ENCODE results near the gene ALLC.
"Not testable (repeated sequence)": the region's sequence is repeated elsewhere in the genome, so short reads cannot be mapped to it uniquely, and the experiment has no call there.

ALLC gene

DNA sequence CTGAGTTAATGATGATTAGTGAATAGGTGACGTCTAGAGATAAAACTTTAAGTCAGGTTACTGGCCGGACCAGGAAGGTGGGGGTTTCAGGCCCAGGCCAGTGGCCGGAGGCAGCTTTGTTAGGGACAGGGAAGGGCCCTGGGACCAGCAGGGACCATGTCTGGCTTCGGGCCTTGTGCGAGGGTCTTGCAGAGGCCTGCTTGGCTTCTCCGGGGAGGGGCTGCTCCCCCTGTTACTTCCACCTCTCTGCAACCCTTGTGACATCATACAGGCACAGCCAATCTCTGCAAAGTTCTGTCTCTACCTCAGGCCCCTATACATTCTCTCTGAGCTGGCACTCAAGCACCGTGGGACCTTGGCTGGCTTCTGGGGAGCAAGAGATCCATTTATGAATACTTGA, at the start of gene ALLC:
TSS of gene ALLC (plus strand) at position 320 of the 400 bp plus-strand sequence. CDS start 12,958 bp downstream, outside the sequence.
- no peak for DNase-seq (ENCODE audit: low read depth in 4 of 4, low spot score in 1 of 4)

DNA sequence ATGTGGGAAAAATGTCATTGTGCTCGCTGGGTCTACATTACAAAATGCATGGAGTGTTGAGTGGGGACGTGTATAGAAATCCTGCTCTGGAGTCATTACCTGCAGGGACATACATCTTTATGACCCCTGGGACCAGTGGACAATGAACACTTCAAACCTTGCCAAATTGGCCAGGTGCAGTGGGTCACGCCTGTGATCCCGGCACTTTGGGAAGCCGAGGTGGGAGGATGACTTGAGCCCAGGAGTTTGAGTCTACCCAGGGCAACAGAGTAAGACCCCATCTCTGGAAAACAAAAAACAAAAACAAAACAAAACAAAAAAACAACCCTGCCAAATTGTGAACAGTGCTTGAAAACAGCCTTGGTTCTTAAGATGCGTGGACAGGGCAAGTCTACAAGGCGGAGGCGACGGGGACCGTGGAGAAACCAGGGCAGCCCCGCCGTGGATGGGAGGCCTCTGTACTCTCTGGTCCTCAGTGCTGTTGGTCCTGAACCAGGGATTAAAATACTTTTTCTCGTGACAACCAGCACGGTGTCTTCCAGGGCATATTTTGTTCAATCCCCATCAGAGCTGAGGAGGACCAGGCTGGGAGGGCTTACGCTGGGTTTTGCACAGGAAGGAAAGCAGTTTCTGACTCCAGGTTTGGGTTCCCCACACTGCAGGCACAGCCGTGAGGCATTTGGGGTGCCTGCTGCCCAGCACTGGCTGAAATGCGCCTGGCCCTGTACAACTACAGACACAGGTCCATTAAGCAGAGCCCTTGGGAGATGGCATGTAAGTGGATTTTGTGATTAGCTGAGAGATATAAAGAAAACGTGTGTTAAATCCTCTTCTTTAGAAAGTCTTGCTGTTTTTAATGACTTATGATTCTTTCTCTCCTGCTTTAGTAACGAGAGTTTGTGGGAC, 49.4 kb upstream of the ALLC start:
- no peak for DNase-seq (ENCODE audit: low read depth in 4 of 4, low spot score in 1 of 4)

DNA sequence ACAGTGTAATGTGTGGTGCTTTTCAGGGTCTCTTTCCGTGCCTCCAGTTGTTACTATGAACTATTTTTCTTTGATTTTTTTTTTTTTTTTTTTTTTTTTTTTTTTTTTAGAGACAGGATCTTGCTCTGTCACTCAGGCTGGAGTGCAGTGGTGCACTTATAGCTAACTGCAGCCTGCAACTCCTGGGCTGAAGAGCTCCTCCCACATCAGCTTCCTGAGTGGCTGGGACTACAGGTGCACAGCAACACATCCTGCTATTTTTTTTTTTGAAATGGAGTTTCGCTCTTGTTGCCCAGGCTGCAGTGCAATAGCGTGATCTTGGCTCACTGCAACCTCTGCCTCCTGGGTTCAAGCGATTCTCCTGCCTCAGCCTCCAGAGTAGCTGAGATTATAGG, 48.7 kb upstream of the ALLC start:
- not testable (repeated sequence) for DNase-seq (ENCODE audit: low read depth in 4 of 4, low spot score in 1 of 4)

DNA sequence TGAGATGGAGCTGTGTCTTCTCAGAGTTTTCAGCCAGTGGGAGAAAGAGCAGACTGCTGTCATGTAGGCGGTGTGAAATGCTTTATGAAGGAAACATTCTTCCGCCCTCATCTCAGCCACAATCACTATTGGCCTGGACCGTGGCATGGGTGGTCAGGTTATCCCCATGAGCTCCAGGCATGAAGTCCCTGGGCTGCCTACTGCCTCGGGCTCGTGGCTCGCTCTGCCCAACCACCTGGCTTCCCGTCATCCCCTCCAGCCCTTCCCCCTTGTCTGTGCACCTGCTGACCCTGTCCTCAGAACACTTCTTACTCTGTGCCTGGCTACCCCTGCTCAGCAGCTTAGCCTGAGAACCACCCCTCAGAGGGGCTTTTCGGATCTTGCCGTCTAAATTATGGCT, 47.6 kb upstream of the ALLC start:
- DNase-seq (ENCODE audit: low read depth in 4 of 4, low spot score in 1 of 4): no peak

DNA sequence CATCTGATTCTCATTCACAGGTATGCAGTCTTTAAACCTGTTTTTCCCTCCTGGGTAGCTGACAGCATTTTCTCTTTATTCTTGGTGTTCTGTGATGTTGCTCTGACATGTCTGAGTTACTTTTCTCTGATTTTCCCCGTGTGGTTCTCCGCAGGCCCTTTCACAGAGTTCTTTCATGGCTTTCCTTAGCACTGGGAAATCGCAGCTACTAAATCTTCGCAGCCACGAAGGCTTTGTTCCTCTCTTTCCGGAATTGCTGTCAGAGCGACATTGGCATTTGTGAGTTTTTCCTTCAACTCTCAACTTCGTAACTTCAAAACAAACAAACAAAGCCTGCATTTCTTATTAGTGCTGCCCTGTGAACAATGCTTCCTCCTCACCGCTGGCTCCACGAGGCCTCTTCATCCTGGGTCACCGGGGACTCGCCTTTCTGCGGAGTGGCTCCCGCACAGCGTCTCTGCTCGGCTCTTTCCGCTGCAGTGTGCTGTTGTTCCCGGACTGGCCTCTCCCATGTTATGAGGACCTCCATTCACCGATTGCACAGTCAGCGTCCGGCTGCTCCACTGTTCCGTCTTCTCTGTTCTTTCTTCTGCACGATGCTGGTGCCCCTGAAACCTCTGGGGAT, 47.0 kb upstream of the ALLC start:
- DNase-seq (ENCODE audit: low read depth in 4 of 4, low spot score in 1 of 4): no peak

DNA sequence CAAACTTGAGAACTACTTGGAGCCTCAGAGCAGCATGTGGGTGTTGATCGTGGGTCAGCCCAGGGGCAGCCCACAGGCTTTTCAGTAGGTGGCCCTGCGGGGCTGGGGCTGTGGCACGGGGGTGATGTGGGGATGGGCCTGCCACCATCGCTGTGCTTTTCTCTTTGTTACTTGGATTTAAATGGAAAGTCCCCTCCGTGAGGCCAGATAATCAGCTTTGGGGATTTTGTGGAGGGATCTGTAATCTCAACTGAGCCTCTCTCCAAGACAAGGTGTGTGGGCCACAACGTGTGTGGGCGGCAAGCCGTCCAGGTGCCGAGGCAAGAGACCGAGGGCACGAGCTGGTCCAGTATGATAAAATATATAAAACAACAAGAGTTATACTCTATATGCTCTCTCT, 46.4 kb upstream of the ALLC start:
- DNase-seq (ENCODE audit: low read depth in 4 of 4, low spot score in 1 of 4): no peak

DNA sequence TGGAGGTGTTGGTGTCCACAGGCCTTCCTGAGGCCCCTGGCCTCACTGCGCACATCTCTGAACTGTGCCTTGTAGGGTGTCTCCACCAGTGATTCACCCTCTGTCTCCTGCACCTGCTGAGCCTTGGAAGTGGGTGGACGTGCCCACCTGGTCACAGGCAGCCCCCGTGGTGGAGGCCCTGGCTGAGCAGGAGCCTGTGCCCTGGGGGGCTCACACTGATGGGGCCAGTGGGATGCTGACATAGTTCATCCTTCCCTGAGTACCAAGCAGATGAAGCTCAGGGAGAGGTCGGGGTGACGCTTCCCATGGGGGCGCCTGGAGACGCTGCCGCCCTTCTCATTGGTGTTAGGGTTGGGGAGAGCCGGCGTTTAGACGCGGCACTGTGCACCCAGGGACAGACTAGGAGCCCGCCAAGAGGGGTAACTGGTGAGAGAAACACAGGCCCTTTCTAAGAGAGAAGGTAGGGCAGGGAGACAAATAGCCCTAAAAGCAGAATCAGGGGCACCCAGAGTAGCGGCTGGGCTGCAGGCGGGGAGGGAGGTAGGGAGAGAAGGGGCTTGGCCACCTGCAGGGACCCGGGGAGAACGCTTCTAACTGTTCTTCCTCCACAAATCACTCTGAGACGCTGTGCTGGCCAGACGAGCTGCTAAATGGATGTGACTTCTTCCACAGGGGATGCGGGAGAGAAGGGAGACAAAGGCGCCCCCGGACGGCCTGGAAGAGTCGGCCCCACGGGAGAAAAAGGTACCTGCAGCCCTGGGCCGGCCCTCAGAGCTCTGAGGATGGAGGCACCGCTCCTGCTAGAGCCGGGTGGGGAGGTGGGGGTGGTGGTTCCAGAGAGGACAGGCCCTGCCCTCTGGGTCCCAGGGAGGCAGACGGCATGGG, 45.1 kb upstream of the ALLC start:
- DNase-seq (ENCODE audit: low read depth in 4 of 4, low spot score in 1 of 4): no peak

DNA sequence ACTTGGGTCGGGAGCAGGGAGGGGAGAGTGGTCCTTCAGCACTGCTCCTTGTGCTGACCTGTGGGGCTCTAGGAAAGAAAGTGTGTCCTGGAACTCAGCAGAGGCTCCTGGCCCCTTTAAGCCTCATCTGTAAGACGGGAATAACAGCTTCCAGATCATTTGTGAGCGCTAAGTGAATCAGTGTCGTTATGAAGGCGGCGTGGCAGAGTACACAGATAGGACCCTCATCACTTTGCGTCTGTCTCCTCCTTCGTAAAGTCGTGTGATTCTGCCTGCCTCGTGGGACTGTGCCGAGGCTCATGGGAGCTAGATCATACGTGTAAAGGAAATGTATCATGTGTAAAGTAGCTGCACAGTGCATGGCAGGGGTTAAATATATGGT, 44.5 kb upstream of the ALLC start:
- no peak for DNase-seq (ENCODE audit: low read depth in 4 of 4, low spot score in 1 of 4)

DNA sequence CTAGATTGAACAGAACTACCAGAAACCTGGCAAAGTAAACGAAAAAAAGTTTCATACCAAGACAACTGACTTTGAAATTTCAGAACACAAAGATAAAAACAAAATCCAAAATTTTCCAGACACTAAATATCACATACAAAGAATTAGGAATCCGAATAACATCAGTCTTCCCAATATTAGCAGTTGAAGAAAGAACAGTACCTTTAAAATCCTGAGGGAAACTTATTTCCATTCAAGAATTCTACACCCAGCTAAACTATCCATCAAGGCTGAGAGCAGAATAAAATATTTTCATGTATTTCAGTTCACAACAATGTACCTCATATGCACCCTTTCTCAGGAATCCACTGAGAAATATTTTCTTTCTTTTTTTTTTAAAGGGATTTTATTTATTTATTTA, 43.3 kb upstream of the ALLC start:
- DNase-seq (ENCODE audit: low read depth in 4 of 4, low spot score in 1 of 4): not testable (repeated sequence)

DNA sequence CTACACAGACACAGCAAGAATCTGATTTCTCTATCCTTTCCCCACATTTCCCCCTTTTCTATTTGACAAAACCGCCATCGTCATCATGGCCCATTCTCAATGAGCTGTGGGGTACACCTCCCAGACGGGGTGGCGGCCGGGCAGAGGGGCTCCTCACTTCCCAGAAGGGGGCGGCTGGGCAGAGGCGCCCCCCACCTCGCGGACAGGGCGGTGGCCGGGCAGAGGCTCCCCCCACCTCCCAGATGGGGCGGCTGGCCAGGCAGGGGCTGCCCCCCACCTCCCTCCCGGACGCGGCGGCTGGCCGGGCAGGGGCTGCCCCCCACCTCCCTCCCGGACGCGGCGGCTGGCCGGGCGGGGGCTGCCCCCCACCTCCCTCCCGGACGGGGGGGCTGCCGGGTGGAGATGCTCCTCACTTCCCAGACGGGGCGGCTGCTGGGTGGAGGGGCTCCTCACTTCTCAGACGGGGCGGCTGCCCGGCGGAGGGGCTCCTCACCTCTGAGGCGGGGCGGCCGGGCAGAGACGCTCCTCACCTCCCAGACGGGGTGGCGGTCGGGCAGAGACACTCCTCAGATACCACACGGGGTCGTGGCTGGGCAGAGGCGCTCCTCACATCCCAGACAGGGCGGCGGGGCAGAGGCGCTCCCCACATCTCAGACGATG, 42.3 kb upstream of the ALLC start:
- DNase-seq (ENCODE audit: low read depth in 4 of 4, low spot score in 1 of 4): not testable (repeated sequence)

DNA sequence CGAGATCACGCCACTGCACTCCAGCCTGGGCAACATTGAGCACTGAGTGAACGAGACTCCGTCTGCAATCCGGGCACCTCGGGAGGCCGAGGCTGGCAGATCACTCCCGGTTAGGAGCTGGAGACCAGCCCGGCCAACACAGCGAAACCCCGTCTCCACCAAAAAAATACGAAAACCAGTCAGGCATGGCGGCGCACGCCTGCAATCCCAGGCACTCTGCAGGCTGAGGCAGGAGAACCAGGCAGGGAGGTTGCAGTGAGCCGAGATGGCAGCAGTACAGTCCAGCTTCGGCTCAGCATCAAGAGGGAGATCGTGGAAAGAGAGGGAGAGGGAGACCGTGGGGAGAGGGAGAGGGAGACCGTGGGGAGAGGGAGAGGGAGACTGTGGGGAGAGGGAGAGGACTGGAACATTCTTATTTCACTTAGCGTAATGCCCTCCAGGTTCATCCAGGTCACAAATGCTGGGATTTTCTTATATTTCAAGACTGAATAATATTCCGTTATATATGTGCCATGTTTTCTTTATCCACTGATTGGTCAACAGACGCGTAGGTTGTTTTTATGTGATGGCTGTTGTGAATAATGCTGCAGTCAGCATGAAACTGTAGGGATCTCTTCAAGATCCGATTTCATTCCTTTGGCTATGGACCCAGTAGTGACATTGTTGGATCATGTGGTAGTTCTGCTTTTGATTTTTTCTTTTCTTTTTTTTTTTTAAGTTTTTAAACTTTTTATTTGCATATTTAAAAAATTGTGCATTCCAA, 41.4 kb upstream of the ALLC start:
- not testable (repeated sequence) for DNase-seq (ENCODE audit: low read depth in 4 of 4, low spot score in 1 of 4)

DNA sequence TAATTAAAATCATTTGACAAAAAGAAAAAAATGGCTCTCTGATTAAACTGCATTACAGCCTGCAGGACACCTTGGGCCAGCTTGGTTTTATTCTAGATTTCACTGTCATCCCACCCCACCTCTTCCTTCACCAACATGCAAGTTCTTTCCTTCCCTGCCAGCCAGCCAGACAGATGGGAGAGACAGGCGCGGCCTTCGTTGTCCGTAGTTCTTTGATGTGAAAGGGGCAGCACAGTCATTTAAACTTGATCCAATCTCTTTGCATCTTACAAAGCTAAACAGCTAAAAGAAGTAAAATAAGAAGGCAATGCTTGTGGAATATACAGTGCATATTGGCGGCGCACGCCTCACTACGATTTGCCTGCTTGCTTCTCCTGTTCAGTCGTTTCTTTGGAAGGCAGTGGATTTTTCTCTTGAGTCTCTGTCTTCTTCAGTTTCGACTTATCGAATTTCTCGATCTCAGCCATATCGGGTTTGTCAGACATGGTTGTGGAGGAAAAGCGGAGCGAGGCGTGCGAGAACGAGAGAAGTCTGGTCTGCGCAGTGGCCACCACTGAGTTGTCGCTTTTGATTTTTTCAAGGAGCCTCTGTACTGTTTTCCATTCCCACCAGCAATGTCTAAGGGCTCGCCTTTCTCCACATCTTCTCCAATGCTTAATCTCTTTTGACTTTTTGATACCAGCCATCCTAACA, 40.7 kb upstream of the ALLC start:
- no peak for DNase-seq (ENCODE audit: low read depth in 4 of 4, low spot score in 1 of 4)

DNA sequence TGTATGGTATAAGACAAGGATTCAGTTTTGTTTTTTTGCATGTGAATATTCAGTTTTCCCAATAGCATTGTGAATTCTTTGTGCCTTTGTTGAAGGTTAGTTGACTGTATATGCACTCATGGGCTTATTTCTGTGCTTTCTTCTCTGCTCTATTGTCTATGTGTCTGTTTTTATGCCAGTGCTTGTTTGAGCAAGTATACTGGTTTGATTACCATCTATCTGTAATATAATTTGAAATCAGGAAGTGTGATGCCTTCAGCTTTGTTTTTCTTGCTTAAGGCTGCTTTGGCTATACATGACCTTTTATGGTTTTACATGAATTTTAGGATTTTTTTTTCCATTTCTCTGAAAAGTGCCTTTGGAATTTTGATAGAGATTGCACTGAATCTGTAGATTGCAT, 39.6 kb upstream of the ALLC start:
- no peak for DNase-seq (ENCODE audit: low read depth in 4 of 4, low spot score in 1 of 4)

DNA sequence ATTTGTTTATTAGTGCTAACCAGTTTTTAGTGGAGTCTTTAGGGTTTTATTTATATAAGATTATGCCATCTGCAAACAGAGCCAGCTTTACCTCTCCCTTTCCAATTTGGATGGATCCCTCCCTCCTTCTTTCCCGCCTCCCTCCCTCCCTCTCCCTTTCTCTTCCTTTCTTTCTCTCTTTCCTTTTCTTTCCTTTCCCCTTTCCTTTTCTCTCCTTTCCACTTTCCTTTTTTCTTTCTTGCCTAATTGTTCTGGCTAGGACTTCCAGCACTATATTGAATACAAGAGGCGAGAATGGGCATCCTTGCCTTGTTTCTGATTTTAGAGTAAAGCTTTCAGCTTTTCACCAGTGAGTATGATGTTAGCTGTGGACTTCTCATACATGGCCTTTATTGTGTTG, 39.0 kb upstream of the ALLC start:
- DNase-seq (ENCODE audit: low read depth in 4 of 4, low spot score in 1 of 4): no peak

DNA sequence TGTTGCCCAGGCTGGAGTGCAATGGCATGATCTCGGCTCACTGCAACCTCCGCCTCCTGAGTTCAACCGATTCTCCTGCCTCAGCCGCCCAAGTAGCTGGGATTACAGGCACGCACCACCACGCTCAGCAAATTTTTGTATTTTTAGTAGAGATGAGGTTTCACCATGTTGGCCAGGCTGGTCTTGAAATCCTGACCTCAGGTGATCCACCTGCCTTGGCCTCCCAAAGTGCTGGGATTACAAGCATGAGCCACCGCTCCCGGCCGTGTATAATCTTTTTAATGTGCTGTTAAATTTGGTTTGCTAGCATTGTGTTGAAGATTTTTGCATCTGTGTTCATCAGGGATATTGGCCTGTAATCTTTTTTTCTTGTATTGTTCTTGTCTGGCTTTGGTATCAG, 38.3 kb upstream of the ALLC start:
- DNase-seq (ENCODE audit: low read depth in 4 of 4, low spot score in 1 of 4): not testable (repeated sequence)

DNA sequence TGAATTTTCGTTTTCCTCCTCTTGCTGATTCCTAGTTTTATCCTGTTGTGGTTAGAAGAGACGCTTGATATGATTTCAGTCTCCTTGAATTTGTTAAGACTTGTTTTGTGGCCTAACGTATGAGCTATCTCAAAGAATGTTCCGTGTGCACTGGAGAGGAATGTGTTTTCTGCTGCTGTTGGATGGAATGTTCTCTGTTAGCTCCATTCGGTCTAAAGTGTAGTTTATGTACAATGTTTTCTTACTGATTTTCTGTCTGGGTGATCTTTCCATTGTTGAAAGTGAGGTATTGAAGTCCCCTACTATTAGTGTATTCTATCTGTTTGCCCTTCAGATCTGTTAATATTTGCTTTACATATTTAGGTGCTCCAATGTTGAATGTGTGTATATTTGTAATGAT, 37.2 kb upstream of the ALLC start:
- DNase-seq (ENCODE audit: low read depth in 4 of 4, low spot score in 1 of 4): no peak

DNA sequence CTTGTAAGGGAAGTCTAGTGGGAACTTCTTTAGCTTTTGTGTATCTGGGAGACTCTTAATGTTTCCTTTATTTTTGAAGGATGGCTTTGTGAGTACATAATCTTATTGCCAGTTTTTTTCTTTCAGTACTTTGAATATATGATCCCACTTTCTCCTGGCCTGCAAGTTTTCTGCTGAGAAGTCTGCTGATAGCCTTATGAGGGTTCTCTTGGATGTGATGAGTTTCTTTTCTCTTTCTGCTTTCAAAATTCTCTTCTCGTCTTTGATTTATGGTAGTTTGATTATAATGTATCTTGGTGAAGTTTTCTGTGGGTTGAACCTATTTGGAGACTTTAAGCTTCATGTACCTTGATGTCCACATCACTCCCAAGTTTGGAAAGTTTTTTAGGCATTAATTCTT, 35.0 kb upstream of the ALLC start:
- no peak for DNase-seq (ENCODE audit: low read depth in 4 of 4, low spot score in 1 of 4)

DNA sequence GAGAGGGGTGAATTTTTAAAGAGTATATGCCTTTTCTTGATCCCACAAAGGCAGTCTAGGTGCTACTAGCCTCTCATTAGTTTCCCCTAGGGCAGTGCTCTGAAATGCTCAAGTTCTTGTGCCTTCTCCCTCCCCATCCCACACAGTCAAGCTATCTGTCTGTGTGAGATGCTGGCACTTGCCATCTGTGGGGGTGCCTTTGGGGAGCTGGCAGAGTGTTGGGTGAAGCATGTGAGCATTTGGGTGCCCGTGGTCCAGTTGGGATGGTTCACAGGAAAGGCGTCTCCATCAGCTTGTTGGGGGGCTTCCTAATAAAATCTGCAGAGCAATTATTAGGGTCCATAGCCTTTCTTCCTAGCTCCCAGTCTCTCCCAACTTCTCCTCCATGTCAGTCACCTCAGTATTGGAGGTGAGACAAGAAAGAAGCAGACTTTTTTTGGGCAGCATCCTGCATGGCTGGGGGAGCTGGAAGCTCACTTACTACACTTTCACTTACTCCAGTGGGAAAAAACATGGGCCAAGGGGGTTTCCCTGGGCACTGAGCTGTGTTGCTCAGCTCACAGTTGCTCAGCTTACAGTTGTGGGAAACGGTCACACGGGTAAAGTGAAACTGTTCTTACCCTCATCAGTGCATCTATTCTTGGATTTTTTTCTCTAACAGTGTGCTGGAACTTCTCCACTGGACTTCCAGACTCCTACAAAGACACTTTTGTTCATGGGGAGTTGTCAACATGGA, 33.8 kb upstream of the ALLC start:
- DNase-seq (ENCODE audit: low read depth in 4 of 4, low spot score in 1 of 4): no peak

DNA sequence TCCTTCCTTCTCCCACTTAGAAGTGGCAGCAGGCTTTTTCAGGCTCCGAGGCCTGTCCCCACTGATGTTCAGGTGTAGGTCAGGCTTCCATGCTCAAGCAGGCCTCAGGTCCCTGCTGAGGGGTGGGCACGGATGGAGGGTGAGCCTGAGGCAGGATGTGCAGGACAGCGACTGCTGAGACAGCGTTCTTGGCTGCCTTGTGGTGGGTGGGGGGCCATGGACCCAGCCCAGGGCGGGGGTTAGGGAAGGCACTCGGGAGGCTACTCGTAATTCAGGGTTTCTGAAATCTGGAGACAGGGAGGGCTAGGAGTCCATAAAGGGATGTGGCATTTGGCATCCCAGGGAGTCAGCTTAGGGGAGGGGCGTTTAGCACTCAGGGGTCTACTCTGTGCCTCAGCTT, 32.8 kb upstream of the ALLC start:
- no peak for DNase-seq (ENCODE audit: low read depth in 4 of 4, low spot score in 1 of 4)

Data from stimulated activated CD4-positive, alpha-beta T cell treated with anti-CD3 and anti-CD28 coated beads, Interleukin-1b, Interleukin-23, amount 100 ng/mL, for 24 hours (primary cell).